ENCODE results near the gene SMIM22. TPM values are rescaled to one million over a fixed set of nuclear protein-coding genes. Genes with fewer than 3 reads are reported as not detected.

SMIM22 gene
- total RNA-seq, 2 donors from 2014 or later: not detected

GRCh38 chr16:4766875-4767628 lies 28.1 kb upstream of the SMIM22 start, which contains the start of gene ZNF500:
TSS of gene ZNF500 (minus strand) at chr16:4767162. CDS start at chr16:4765978, 1,184 bp downstream.
- peak within 1 kb of the TSS; percentile 76 for H3K4me3 Mint-ChIP-seq
- no peak within 1 kb of the TSS for H3K27ac ChIP-seq (ENCODE audit: low read depth, low read length)
- no peaks in the 10 kb centered on the region for H3K27me3 Mint-ChIP-seq (ENCODE audit: insufficient read depth)
- peaks cover 23% of the 10 kb centered on the region for H3K36me3 ChIP-seq (ENCODE audit: control insufficient read depth, insufficient read depth, low read length)
- DNase-seq: peak; percentile 100
- TF ChIP-seq, protein P1, sequence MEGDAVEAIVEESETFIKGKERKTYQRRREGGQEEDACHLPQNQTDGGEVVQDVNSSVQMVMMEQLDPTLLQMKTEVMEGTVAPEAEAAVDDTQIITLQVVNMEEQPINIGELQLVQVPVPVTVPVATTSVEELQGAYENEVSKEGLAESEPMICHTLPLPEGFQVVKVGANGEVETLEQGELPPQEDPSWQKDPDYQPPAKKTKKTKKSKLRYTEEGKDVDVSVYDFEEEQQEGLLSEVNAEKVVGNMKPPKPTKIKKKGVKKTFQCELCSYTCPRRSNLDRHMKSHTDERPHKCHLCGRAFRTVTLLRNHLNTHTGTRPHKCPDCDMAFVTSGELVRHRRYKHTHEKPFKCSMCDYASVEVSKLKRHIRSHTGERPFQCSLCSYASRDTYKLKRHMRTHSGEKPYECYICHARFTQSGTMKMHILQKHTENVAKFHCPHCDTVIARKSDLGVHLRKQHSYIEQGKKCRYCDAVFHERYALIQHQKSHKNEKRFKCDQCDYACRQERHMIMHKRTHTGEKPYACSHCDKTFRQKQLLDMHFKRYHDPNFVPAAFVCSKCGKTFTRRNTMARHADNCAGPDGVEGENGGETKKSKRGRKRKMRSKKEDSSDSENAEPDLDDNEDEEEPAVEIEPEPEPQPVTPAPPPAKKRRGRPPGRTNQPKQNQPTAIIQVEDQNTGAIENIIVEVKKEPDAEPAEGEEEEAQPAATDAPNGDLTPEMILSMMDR (conservative IDR thresholded peaks at IDR 0.05): no peak
- peak within 1 kb of the TSS; percentile 81 for H3K9ac ChIP-seq (ENCODE audit: extremely low read depth, low read length, poor library complexity, severe bottlenecking)
- no peaks in the 10 kb centered on the region for H3K9me3 Mint-ChIP-seq
- H3K27ac Mint-ChIP-seq: peak within 1 kb of the TSS; percentile 95
- H3K4me1 Mint-ChIP-seq: peaks cover 18% of the 10 kb centered on the region
- peaks cover 27% of the 10 kb centered on the region for H3K36me3 Mint-ChIP-seq (ENCODE audit: low read depth)
- no peaks in the 10 kb centered on the region for H3K27me3 ChIP-seq (ENCODE audit: control insufficient read depth, insufficient read depth, low read length, poor library complexity, severe bottlenecking)
- H3K4me3 ChIP-seq (ENCODE audit: low read length): peak within 1 kb of the TSS; percentile 94
- no peaks in the 10 kb centered on the region for H3K9me3 ChIP-seq (ENCODE audit: control insufficient read depth, low read length)
- H3K4me1 ChIP-seq (ENCODE audit: control insufficient read depth, insufficient read depth, low read length): no peaks in the 10 kb centered on the region
- 10 to 18% methylated on average over 36 to 72 of the region's 72 CpGs for WGBS, 2 experiments (ENCODE audit: insufficient coverage in 1 of 2, insufficient read length in 1 of 2)

- no peak overlapping the region for H3K9ac ChIP-seq (ENCODE audit: extremely low read depth, low read length, poor library complexity, severe bottlenecking)
- WGBS, 2 experiments (ENCODE audit: insufficient coverage in 1 of 2, insufficient read length in 1 of 2): 86 to 90% methylated on average over 13 to 17 of the region's 17 CpGs
- H3K27me3 Mint-ChIP-seq (ENCODE audit: insufficient read depth): no peaks in the 10 kb centered on the region
Measured at GRCh38 chr16:4767872-4768548, 27.2 kb upstream of the SMIM22 start.

GRCh38 chr16:4768549-4769305 lies 26.4 kb upstream of the SMIM22 start:
- peaks cover 12% of the 10 kb centered on the region for H3K36me3 ChIP-seq (ENCODE audit: control insufficient read depth, insufficient read depth, low read length)
- WGBS, 2 experiments (ENCODE audit: insufficient coverage in 1 of 2, insufficient read length in 1 of 2): 9 to 26% methylated on average over 23 to 48 of the region's 48 CpGs
- Mint-ChIP-seq H3K4me1 (peaks cover 18% of the 10 kb centered on the region), H3K9me3 (no peaks in the 10 kb centered on the region), H3K36me3 (ENCODE audit: low read depth) (peaks cover 13% of the 10 kb centered on the region), H3K4me3 (peak overlapping the region; percentile 76), H3K27ac (peak overlapping the region; percentile 95), H3K27me3 (ENCODE audit: insufficient read depth) (no peaks in the 10 kb centered on the region)
- no peak overlapping the region for H3K9ac ChIP-seq (ENCODE audit: extremely low read depth, low read length, poor library complexity, severe bottlenecking)
- peak overlapping the region; percentile 78 for H3K4me3 ChIP-seq (ENCODE audit: low read length)
- TF ChIP-seq, protein P1 (conservative IDR thresholded peaks at IDR 0.05): no peak
- H3K4me1 ChIP-seq (ENCODE audit: control insufficient read depth, insufficient read depth, low read length): no peaks in the 10 kb centered on the region
- no peaks in the 10 kb centered on the region for H3K27me3 ChIP-seq (ENCODE audit: control insufficient read depth, insufficient read depth, low read length, poor library complexity, severe bottlenecking)
- H3K27ac ChIP-seq (ENCODE audit: low read depth, low read length): no peak overlapping the region
- no peaks in the 10 kb centered on the region for H3K9me3 ChIP-seq (ENCODE audit: control insufficient read depth, low read length)
- peak; percentile 99 for DNase-seq

More at GRCh38 chr16:4767872-4768548, 27.2 kb upstream of the SMIM22 start:
- Mint-ChIP-seq H3K4me1 (peaks cover 18% of the 10 kb centered on the region), H3K9me3 (no peaks in the 10 kb centered on the region), H3K36me3 (ENCODE audit: low read depth) (peaks cover 18% of the 10 kb centered on the region), H3K27ac (peak overlapping the region; percentile 95), H3K4me3 (peak overlapping the region; percentile 76)
- H3K9me3 ChIP-seq (ENCODE audit: control insufficient read depth, low read length): no peaks in the 10 kb centered on the region
- peak overlapping the region; percentile 78 for H3K4me3 ChIP-seq (ENCODE audit: low read length)
- H3K4me1 ChIP-seq (ENCODE audit: control insufficient read depth, insufficient read depth, low read length): no peaks in the 10 kb centered on the region
- H3K36me3 ChIP-seq (ENCODE audit: control insufficient read depth, insufficient read depth, low read length): peaks cover 17% of the 10 kb centered on the region
- TF ChIP-seq, protein P1 (conservative IDR thresholded peaks at IDR 0.05): no peak
- no peak overlapping the region for H3K27ac ChIP-seq (ENCODE audit: low read depth, low read length)
- H3K27me3 ChIP-seq (ENCODE audit: control insufficient read depth, insufficient read depth, low read length, poor library complexity, severe bottlenecking): no peaks in the 10 kb centered on the region
- no peak for DNase-seq

Measured in endodermal cell (in vitro differentiated cells).